Measurements from ENCODE around the gene GPR141. TPM values are rescaled to one million over a fixed set of nuclear protein-coding genes. Genes with fewer than 3 reads are reported as not detected.

GPR141 gene
- total RNA-seq, 4 donors from 2014 or later: 0.78 TPM; not detected in 2

DNA sequence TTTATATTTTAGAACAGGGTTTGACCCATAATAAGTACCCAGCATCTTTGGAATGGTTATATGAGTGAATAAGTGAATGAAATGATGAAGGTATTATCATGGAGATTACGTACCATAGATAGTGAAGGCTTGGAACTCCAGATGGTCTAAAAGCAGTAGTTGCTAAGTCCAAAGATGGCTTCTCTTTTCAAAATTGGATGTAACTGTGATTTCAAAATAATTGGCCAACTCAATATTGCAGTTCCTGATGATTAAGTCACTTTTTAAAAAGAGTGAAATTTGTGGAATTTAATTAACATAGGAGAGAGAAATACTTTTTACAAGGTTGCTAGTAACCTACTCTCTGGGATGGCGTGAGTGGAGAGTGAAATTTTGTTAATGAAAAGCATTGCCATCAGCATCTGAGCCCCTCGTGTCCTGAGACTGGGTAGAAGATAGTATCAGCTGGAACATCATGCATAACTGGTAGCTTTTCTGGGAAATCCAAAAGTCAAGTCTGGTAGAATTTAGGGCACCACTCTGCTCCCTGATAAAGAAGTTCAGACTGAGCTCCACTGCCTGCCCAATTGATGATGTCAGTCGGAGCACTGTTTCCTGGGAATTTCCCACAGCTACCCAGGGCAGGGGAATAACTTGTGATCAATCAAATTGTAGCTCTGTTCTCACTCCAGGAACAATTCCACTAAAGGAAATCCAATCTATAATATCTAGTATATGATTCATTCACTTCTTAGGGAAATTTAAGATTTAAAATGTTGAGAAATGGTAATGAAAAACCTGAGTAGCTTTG, 3.2 kb downstream of the GPR141 start:
- H3K36me3 ChIP-seq: no peaks in the 10 kb centered on the region
- H3K4me1 ChIP-seq: peaks cover 0 to 12% of the 10 kb centered on the region in 2 donors
- no peaks in the 10 kb centered on the region for H3K9me3 ChIP-seq
- TF ChIP-seq, protein P1, sequence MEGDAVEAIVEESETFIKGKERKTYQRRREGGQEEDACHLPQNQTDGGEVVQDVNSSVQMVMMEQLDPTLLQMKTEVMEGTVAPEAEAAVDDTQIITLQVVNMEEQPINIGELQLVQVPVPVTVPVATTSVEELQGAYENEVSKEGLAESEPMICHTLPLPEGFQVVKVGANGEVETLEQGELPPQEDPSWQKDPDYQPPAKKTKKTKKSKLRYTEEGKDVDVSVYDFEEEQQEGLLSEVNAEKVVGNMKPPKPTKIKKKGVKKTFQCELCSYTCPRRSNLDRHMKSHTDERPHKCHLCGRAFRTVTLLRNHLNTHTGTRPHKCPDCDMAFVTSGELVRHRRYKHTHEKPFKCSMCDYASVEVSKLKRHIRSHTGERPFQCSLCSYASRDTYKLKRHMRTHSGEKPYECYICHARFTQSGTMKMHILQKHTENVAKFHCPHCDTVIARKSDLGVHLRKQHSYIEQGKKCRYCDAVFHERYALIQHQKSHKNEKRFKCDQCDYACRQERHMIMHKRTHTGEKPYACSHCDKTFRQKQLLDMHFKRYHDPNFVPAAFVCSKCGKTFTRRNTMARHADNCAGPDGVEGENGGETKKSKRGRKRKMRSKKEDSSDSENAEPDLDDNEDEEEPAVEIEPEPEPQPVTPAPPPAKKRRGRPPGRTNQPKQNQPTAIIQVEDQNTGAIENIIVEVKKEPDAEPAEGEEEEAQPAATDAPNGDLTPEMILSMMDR (IDR thresholded peaks at IDR 0.05): no peak
- no peak for TF ChIP-seq POLR2A (IDR thresholded peaks at IDR 0.05)
- H3K27ac ChIP-seq: no peak overlapping the region
- no peak for DNase-seq
- intact Hi-C loops (cut with DNase I): no loop called here
- no peaks in the 10 kb centered on the region for H3K27me3 ChIP-seq
- no peak overlapping the region for H3K4me3 ChIP-seq (replicated peaks in 1 of 3)
- 86 to 94% methylated on average over 4 of the region's 4 CpGs for WGBS, 2 donors

DNA sequence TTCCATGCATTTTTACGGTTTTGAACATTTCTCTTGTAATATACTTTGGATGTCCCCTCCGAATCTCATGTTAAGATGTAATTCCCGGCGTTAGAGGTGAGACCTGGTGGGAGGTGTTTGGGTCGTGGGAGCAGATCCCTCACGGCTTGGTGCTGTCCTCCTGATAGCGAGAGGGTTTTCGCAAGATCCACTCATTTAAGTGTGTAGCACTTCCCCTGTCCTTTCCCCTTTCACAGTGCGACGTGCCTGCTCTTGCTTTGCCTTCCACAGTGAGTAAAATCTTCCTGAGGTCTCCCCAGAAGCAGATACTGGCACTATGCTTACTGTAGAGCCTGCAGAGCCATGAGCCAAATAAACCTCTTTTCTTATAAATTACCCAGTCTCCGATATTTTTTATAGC, 6.6 kb downstream of the GPR141 start:
- TF ChIP-seq POLR2A (IDR thresholded peaks at IDR 0.05): no peak
- 85 to 93% methylated on average over 11 of the region's 11 CpGs for WGBS, 2 donors
- Histone ChIP-seq H3K27ac (no peak overlapping the region), H3K36me3 (no peaks in the 10 kb centered on the region), H3K9me3 (no peaks in the 10 kb centered on the region), H3K27me3 (no peaks in the 10 kb centered on the region), H3K4me1 (peaks cover 0 to 3% of the 10 kb centered on the region in 2 donors), H3K4me3 (replicated peaks in 1 of 3) (no peak overlapping the region)
- intact Hi-C loops (cut with DNase I): no loop called here
- DNase-seq: no peak

DNA sequence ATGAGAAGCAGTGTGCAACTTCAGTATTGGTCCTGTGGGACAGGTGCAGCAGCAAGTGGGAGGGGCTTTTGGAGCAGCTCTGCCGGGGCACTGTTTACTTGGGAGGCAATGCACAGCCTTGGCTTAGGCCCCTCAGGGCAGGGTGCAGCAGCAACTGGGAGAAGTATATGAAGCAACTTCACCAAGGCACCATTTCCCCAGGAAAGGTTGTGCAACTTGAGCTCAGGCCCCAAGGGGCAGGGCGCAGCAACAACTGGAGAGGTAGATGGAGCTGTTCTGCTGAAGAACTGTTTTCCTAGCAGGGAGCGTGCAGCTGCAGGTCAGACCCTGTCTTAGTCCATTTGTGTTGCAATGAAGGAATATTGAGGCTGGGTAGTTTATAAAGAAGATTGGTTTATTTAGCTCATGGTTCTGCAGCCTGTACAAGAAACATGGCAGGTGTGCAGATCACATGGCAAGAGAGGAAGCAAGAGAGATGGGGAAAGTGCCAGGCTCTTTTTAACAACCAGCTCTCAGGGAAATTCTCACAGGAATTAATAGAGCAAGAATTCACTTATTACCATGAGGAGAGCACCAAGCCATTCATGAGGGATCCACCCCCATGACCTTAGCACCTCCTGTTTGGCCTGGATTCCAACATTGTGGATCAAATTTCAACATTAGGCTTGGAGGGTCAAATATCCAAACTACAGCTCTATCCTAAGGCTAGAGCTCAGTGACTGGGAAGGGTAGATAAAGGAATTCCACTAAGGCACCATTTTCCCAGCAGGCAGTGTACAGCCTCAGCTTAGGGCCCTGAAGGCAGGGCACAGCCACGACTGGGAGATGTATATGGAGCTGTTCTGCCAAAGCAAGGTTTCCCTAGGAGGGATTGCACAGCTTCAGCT, 10.9 kb downstream of the GPR141 start:
- Histone ChIP-seq H3K36me3 (no peaks in the 10 kb centered on the region), H3K4me3 (replicated peaks in 1 of 3) (no peak overlapping the region), H3K4me1 (peaks cover 0 to 3% of the 10 kb centered on the region in 2 donors), H3K9me3 (no peaks in the 10 kb centered on the region), H3K27ac (no peak overlapping the region), H3K27me3 (no peaks in the 10 kb centered on the region)
- no peak for TF ChIP-seq POLR2A (IDR thresholded peaks at IDR 0.05)
- TF ChIP-seq, protein P1 (IDR thresholded peaks at IDR 0.05): no peak
- intact Hi-C loops (cut with DNase I): no loop called here
- peak in 1 of 2 donors; percentile 4 for DNase-seq
- 84% methylated on average over 3 to 4 of the region's 4 CpGs for WGBS, 2 donors

DNA sequence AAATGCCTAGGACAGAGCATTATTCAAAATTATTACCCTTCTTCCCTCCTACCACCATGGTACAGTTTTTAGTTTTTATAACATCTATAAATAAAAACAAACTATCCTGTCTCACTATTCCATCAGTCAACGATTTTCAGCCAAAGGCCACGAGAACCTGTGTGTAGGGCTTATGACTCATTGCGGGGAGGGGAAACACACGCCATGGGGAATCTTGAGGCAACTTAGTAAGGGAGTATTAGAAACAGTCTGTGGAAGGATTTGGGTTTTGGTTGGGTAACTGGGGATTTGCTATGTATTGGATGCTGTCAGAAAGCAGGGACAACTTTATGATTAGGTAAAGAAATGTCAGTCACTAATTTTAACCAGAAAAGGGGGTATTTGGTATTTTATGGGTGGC, 14.7 kb downstream of the GPR141 start:
- 91 to 93% methylated on average over 4 of the region's 4 CpGs for WGBS, 2 donors
- no peaks in the 10 kb centered on the region for H3K36me3 ChIP-seq
- no peak overlapping the region for H3K27ac ChIP-seq
- TF ChIP-seq, protein P1 (IDR thresholded peaks at IDR 0.05): no peak
- TF ChIP-seq POLR2A (IDR thresholded peaks at IDR 0.05): no peak
- H3K9me3 ChIP-seq: no peaks in the 10 kb centered on the region
- intact Hi-C loops (cut with DNase I): no loop called here
- H3K4me1 ChIP-seq: peaks cover 0 to 3% of the 10 kb centered on the region in 2 donors
- no peaks in the 10 kb centered on the region for H3K27me3 ChIP-seq
- DNase-seq: no peak
- H3K4me3 ChIP-seq (replicated peaks in 1 of 3): no peak overlapping the region

DNA sequence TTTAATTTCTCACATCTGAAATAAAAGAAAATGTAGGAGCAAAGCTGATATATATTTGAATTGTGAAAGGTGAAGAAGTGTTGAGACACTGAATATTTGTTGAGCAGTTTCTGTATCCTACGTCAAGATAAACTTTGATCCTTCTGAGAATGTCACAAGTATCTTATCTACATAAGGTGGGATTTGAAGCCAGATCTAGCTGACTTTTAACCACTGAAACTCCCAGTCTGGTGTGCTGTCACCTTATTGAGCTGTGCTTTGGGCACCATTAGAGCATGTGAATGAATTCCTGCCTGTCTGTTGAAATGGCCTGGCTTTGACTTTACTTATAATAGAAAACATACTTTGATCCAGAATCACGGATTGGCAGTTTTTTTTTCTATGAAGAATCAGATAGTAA, 15.2 kb downstream of the GPR141 start:
- DNase-seq: no peak
- WGBS, 2 donors: 88 to 94% methylated on average over 2 of the region's 2 CpGs
- intact Hi-C loops (cut with DNase I): no loop called here
- Histone ChIP-seq H3K27me3 (no peaks in the 10 kb centered on the region), H3K9me3 (no peaks in the 10 kb centered on the region), H3K36me3 (no peaks in the 10 kb centered on the region), H3K4me3 (replicated peaks in 1 of 3) (no peak overlapping the region), H3K27ac (no peak overlapping the region), H3K4me1 (peaks cover 0 to 3% of the 10 kb centered on the region in 2 donors)
- TF ChIP-seq POLR2A (IDR thresholded peaks at IDR 0.05): no peak
